Tibial artery (tissue), 4 donors: ENCODE measurements around the gene COQ10A.
A peak's percentile ranks its signal among the peaks of the same experiment; 100 is the strongest.
"Not testable (repeated sequence)": the region's sequence is repeated elsewhere in the genome, so short reads cannot be mapped to it uniquely, and the experiment has no call there.

Experiments
- DNase-seq, 2 donors: peaks; one replicate each; pipeline ENCODE4 v3.0.0-alpha.2; 2019
- H3K27ac ChIP-seq, 2 donors: fragments of 200-600 bp; sonication (generic) in 1 of 2; 1 replicate in 1 of 2; 2 replicates in 1 of 2; pipeline ENCODE4 v1.5.1; 2018 to 2019; ENCODE audit warnings: mild to moderate bottlenecking in 1 of 2
- H3K27me3 ChIP-seq, 2 donors: fragments of 200-600 bp; sonication (generic) in 1 of 2; one replicate each; pipeline versions ENCODE4 v1.5.1 to v1.6.0; 2016 to 2019
- H3K36me3 ChIP-seq, 3 donors: fragments of 200-600 bp; sonication (generic) in 2 of 3; one replicate each; pipeline ENCODE4 v1.5.1; 2016 to 2019; ENCODE audit warnings: mild to moderate bottlenecking in 2 of 3
- H3K4me1 ChIP-seq, 4 donors: fragments of 200-600 bp; sonication (generic) in 2 of 4; 1 replicate in 3 of 4; 2 replicates in 1 of 4; pipeline ENCODE4 v1.5.1; 2016 to 2019
- H3K4me3 ChIP-seq, 2 donors: fragments of 200-600 bp; sonication (generic) in 1 of 2; 1 replicate in 1 of 2; 2 replicates in 1 of 2; pipeline ENCODE4 v1.5.1; 2018 to 2019; ENCODE audit warnings: mild to moderate bottlenecking in 2 of 2
- H3K9me3 ChIP-seq, 3 donors: fragments of 200-600 bp; sonication (generic) in 1 of 3; one replicate each; pipeline ENCODE4 v1.5.1; 2016 to 2019
- intact Hi-C: fragments of 100-400 bp; cut with DNase I; formaldehyde crosslinking; loops from one replicate; pipeline ENCODE4 v1.15.0; 2023; ENCODE audit warnings: low total_unique reads
- TF ChIP-seq, protein P1 (sequence below), 2 experiments: fragments of 200-600 bp in 1 of 2; fragments of 450-650 bp in 1 of 2; IDR thresholded peaks; one replicate each; pipeline ENCODE4 v1.5.1; 2017 to 2019; ENCODE audit warnings: antibody characterized with exemption in 2 of 2, mild to moderate bottlenecking in 1 of 2, moderate library complexity in 1 of 2

The COQ10A gene

DNA sequence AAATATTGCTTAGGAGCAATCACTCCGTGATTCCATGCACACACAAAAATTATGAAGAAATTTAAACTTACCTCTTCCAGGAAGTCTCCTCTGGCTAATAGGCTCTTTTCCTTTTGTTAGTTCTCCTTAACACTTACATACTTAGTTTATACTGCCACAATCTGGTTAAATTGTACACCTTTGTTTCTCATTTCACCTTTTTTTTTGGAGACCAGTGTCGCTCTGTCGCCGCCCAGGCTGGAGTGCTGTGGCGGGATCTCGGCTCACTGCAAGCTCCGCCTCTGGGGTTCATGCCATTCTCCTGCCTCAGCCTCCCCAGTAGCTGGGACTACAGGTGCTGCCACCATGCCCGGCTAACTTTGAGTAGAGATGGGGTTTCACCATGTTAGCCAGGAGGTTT is 6.4 kb upstream of the COQ10A start:
- peaks cover 6 to 10% (median 8%) of the 10 kb centered on the region in 3 donors for H3K36me3 ChIP-seq
- H3K4me3 ChIP-seq, result no peak overlapping the region
- intact Hi-C loops, result loop anchor here (5.0 kb wide), 1 partner anchor 128 kb away; no protein-coding TSS in a partner anchor
- peaks cover 0 to 31% (median 24%) of the 10 kb centered on the region in 4 donors for H3K4me1 ChIP-seq
- no peak overlapping the region for H3K27ac ChIP-seq
- H3K27me3 ChIP-seq, result no peaks in the 10 kb centered on the region
- no peak for DNase-seq
- no peaks in the 10 kb centered on the region for H3K9me3 ChIP-seq
- TF ChIP-seq, protein P1, sequence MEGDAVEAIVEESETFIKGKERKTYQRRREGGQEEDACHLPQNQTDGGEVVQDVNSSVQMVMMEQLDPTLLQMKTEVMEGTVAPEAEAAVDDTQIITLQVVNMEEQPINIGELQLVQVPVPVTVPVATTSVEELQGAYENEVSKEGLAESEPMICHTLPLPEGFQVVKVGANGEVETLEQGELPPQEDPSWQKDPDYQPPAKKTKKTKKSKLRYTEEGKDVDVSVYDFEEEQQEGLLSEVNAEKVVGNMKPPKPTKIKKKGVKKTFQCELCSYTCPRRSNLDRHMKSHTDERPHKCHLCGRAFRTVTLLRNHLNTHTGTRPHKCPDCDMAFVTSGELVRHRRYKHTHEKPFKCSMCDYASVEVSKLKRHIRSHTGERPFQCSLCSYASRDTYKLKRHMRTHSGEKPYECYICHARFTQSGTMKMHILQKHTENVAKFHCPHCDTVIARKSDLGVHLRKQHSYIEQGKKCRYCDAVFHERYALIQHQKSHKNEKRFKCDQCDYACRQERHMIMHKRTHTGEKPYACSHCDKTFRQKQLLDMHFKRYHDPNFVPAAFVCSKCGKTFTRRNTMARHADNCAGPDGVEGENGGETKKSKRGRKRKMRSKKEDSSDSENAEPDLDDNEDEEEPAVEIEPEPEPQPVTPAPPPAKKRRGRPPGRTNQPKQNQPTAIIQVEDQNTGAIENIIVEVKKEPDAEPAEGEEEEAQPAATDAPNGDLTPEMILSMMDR (IDR thresholded peaks at IDR 0.05), result no peak

DNA sequence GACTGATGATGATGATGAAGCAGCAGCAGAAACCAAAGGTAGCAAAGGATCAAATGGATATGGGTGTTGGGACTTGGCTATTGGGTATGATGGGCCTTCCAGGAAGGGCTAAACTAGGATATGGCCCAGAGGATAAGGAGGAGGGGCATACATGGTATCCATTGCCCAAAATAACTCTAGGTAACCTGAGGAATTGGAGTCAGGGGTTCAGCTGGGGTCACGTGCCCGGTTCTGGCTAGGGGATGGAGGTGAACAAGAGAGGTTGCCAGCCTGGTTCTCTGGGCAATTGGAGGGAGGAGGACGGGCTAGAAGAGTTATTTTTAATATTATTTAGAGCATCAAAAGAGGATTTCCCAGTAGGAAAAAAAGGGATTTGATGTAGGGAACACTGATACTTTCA is 5.8 kb upstream of the COQ10A start:
- DNase-seq, result no peak
- no peak overlapping the region for H3K27ac ChIP-seq

GRCh38 chr12:56261503-56262232 is 5.1 kb upstream of the COQ10A start:
- Histone ChIP-seq H3K36me3 (no peaks in the 10 kb centered on the region), H3K9me3 (no peaks in the 10 kb centered on the region), H3K27me3 (no peaks in the 10 kb centered on the region), H3K27ac (no peak overlapping the region), H3K4me1 (peaks cover 0 to 27% (median 20%) of the 10 kb centered on the region in 4 donors), H3K4me3 (no peak overlapping the region)
- intact Hi-C loops, result loop anchor here (5.0 kb wide), 1 partner anchor 129 kb away; no protein-coding TSS in a partner anchor
- TF ChIP-seq, protein P1 (IDR thresholded peaks at IDR 0.05), result no peak
- DNase-seq, result no peak

More for the DNA sequence above, 5.8 kb upstream of the COQ10A start:
- intact Hi-C loops, result loop anchor here (5.0 kb wide), 1 partner anchor 129 kb away; no protein-coding TSS in a partner anchor
- H3K36me3 ChIP-seq, result peaks cover under 1 to 4% (median 3%) of the 10 kb centered on the region in 3 donors
- TF ChIP-seq, protein P1 (IDR thresholded peaks at IDR 0.05), result no peak
- no peak overlapping the region for H3K4me3 ChIP-seq
- no peaks in the 10 kb centered on the region for H3K9me3 ChIP-seq
- H3K27me3 ChIP-seq, result no peaks in the 10 kb centered on the region
- H3K4me1 ChIP-seq, result peaks cover 0 to 30% (median 23%) of the 10 kb centered on the region in 4 donors

- not testable (repeated sequence) for H3K4me3 ChIP-seq, H3K27ac ChIP-seq, H3K36me3 ChIP-seq, H3K27me3 ChIP-seq, DNase-seq, H3K9me3 ChIP-seq
- intact Hi-C loops, result loop anchor here (5.0 kb wide), 1 partner anchor 131 kb away; no protein-coding TSS in a partner anchor
- peaks cover 0 to 27% (median 18%) of the 10 kb centered on the region in 4 donors for H3K4me1 ChIP-seq
These were observed 3.8 kb upstream of the COQ10A start for GRCh38 chr12:56262955-56263354.

GRCh38 chr12:56266068-56266692 is 562 bp upstream of the COQ10A start:
- H3K27me3 ChIP-seq, DNase-seq, intact Hi-C loops, H3K9me3 ChIP-seq: not testable (repeated sequence)
- Histone ChIP-seq H3K4me3 (peak overlapping the region; percentile 59 to 73), H3K27ac (peak overlapping the region; percentile 83 to 92), H3K36me3 (peaks cover 0 to 18% (median 0%) of the 10 kb centered on the region in 3 donors), H3K4me1 (peaks cover 0 to 27% (median 14%) of the 10 kb centered on the region in 4 donors)

DNA sequence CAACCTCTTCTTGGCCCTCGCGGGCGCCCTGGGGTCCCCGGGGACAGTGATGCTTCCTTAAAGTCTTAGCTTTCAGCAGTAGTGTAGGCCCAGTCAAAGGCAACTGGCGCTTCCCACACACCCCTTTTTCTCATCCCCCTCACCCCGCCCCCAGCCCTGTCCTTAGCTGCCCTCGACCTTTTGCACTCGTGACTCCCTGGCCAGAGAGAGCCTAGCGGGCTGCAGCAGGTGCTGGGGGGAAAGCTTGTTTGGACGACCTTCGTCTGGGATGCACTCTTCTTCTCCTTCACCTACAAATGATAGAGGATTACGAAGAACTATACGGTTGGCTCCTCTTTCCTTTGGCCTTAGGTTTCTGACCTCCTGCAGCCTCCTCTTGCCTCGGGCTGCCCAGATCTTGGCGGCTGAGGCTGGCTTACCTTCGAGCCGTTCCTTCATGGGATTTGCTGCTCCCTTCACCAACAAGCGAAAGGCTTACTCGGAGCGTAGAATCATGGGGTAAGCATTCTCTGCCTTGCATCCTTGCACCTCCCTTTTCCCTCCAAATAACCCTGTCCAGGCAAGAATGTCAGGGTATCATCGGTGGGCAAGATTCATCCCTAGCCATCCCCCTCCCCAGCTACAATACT is 815 bp downstream of the COQ10A start:
- Histone ChIP-seq H3K36me3 (peaks cover 3 to 32% (median 9%) of the 10 kb centered on the region in 3 donors), H3K4me3 (peak overlapping the region; percentile 59 to 73), H3K27ac (peak overlapping the region; percentile 83 to 92), H3K4me1 (peaks cover 0 to 34% (median 19%) of the 10 kb centered on the region in 4 donors), H3K9me3 (no peaks in the 10 kb centered on the region), H3K27me3 (no peaks in the 10 kb centered on the region)
- DNase-seq, result no peak
- intact Hi-C loops, result no loop called here
- TF ChIP-seq, protein P1 (IDR thresholded peaks at IDR 0.05), result no peak
